ENCODE measurements around the gene GAPVD1.

- TF ChIP-seq CTCF (IDR thresholded peaks at IDR 0.05) = no peak
- no peak for TF ChIP-seq POLR2A (IDR thresholded peaks at IDR 0.05)
Observed at GRCh38 chr9:125409217-125409636, 147.6 kb downstream of the GAPVD1 start.

Measured in esophagus squamous epithelium (tissue), 4 donors.